Activated naive CD8-positive, alpha-beta T cell treated with anti-CD3 and anti-CD28 coated beads, Interleukin-2, amount 50 U/mL, for 24 hours (primary cell): Measurements from ENCODE around the gene LRP1B.
"Not testable (repeated sequence)": the region's sequence is repeated elsewhere in the genome, so short reads cannot be mapped to it uniquely, and the experiment has no call there.

ENCODE experiments used
- ATAC-seq: fragments of 150-1000 bp; cut with Tn5 transposase; one replicate; pipeline ENCODE4 v1.10.0; 2021
- DNase-seq: peaks from one replicate; pipeline ENCODE4 v3.0.0; 2021
- H3K27ac Mint-ChIP-seq: one replicate; pipeline ENCODE4 v1.8.0; 2021; ENCODE audit warnings: mild to moderate bottlenecking, mixed read lengths
- H3K27me3 Mint-ChIP-seq: one replicate; pipeline ENCODE4 v1.8.0; 2021; ENCODE audit warnings: mixed read lengths
- H3K36me3 Mint-ChIP-seq: one replicate; pipeline ENCODE4 v1.8.0; 2021; ENCODE audit warnings: low read depth, mixed read lengths
- H3K4me1 Mint-ChIP-seq: one replicate; pipeline ENCODE4 v1.8.0; 2021; ENCODE audit warnings: mixed read lengths
- H3K4me3 Mint-ChIP-seq: one replicate; pipeline ENCODE4 v1.8.0; 2021; ENCODE audit warnings: mild to moderate bottlenecking, moderate library complexity, mixed read lengths
- H3K9me3 Mint-ChIP-seq: one replicate; pipeline ENCODE4 v1.8.0; 2021; ENCODE audit warnings: mixed read lengths

The LRP1B gene

DNA sequence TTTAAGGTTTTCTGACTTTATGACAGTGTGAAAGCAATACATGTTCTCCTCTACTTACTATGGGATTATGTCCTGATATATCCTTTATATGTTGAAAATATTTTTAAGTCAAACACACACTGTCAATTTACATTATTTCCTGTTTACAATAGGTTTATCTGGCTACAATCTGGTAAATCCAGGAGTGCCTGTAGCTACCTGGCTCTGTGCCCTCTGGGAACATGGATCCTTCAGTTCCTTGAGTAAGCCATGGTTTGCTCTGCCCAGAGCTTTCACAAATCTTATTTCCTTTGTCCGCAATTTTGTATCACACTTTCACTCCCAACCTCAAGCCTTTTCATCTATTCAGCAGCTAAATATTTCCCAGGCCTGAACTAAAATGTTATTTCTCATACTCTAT is 1768.5 kb downstream of the LRP1B start:
- Mint-ChIP-seq H3K36me3 (no peaks in the 10 kb centered on the region), H3K27ac (no peak overlapping the region), H3K9me3 (peaks cover 8% of the 10 kb centered on the region), H3K27me3 (no peaks in the 10 kb centered on the region), H3K4me1 (no peaks in the 10 kb centered on the region), H3K4me3 (no peak overlapping the region)
- no peak for ATAC-seq
- DNase-seq: no peak

GRCh38 chr2:140359056-140359771 is 1771.6 kb downstream of the LRP1B start:
- H3K4me1 Mint-ChIP-seq: no peaks in the 10 kb centered on the region
- no peaks in the 10 kb centered on the region for H3K36me3 Mint-ChIP-seq
- no peaks in the 10 kb centered on the region for H3K9me3 Mint-ChIP-seq
- H3K27me3 Mint-ChIP-seq: no peaks in the 10 kb centered on the region
- H3K4me3 Mint-ChIP-seq: no peak overlapping the region
- DNase-seq (no peak), ATAC-seq (no peak)
- H3K27ac Mint-ChIP-seq: no peak overlapping the region

DNA sequence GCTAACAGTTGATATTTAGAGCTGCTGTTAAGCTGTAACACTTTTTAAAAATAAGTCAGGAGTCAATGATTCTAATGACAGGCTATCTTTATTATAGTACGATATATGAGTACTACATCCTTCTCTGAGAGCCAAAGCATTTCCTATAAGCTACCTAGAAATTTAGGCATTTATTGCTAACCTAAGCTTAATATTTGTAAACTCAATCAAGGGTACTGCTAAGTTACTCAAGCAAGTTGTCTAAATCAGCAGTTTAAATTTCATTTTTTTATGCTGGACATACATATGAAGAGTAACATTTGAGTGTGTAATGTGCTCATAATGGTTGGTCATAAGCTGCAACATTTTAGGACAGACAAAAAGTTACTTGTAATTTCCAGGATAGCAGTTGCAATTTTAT is 1774.1 kb downstream of the LRP1B start:
- no peaks in the 10 kb centered on the region for H3K36me3 Mint-ChIP-seq
- DNase-seq (no peak), ATAC-seq (no peak)
- H3K27me3 Mint-ChIP-seq: no peaks in the 10 kb centered on the region
- H3K9me3 Mint-ChIP-seq: peaks cover 3% of the 10 kb centered on the region
- no peaks in the 10 kb centered on the region for H3K4me1 Mint-ChIP-seq
- H3K4me3 Mint-ChIP-seq: no peak overlapping the region
- H3K27ac Mint-ChIP-seq: no peak overlapping the region

DNA sequence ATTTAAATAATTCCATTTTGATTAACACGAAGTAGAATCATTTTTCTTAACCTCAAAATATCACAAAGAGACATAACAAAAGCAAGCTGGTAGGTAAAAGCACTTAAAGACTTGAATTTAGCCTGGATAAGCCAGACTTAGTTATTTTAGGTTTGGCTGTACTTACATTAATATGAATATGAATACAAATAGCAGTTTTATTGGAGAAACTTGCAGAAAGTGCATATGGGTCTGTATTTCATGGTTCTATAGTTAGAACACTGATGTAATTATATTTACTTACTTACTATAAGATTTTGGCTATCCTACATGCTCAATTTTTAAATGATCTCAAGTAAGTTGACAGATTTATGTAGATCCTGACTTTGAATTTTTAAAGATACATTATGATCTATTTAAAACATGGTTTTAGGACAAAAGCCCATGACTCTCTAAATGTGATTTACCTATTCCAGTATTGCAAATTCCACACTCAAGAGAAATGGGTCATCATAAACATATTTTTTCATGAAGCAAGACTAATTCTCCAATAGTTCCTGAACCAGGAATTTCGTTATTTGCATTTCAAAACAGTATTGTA is 1775.2 kb downstream of the LRP1B start:
- Mint-ChIP-seq H3K36me3 (no peaks in the 10 kb centered on the region), H3K9me3 (peaks cover 3% of the 10 kb centered on the region), H3K27ac (no peak overlapping the region), H3K4me1 (no peaks in the 10 kb centered on the region), H3K27me3 (no peaks in the 10 kb centered on the region), H3K4me3 (no peak overlapping the region)
- DNase-seq (no peak), ATAC-seq (no peak)

- no peaks in the 10 kb centered on the region for H3K27me3 Mint-ChIP-seq
- ATAC-seq (no peak), DNase-seq (no peak)
- H3K4me1 Mint-ChIP-seq: no peaks in the 10 kb centered on the region
- H3K27ac Mint-ChIP-seq: no peak overlapping the region
- peaks cover 3% of the 10 kb centered on the region for H3K9me3 Mint-ChIP-seq
- H3K4me3 Mint-ChIP-seq: no peak overlapping the region
- no peaks in the 10 kb centered on the region for H3K36me3 Mint-ChIP-seq
Observed at GRCh38 chr2:140354544-140354943, 1776.3 kb downstream of the LRP1B start.

DNA sequence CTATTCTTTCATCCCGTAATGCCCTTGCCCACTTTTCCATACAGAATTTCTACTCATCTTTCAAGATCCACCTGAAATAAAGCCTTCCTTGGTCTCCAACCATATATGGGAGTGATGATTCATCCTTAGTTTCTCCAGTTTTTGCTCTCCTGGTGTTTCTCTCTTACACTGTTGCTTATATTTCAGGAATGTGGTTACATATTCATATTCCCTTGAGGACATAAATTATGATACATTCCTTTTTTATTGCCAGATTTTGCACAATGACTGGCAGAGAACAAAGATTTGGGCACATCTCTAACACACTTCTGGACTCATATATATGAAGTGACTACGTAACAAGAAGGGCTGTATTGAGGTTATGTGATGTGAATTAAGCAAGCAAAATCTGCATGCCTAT is 1777.3 kb downstream of the LRP1B start:
- Mint-ChIP-seq H3K27me3 (no peaks in the 10 kb centered on the region), H3K4me3 (no peak overlapping the region), H3K27ac (no peak overlapping the region), H3K36me3 (no peaks in the 10 kb centered on the region), H3K4me1 (no peaks in the 10 kb centered on the region), H3K9me3 (peaks cover 3% of the 10 kb centered on the region)
- ATAC-seq: no peak
- DNase-seq: no peak

DNA sequence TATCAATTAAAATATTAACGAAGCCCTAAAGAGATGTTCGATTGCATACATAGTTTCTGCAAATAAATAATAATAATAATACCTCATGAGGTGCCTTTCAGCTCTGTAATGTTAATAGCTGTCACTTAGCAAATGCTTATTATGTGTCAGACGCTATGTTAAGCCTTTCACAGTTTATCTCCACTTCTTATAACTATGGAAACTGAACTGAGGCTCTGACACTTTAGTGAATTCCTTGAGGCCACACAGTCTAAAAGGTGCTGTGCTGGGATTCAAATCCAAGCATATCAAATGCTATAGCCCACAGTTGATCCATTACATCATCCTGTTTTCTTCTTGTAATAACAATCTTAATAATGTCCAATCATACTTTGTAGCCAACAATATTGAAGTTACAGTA is 1779.1 kb downstream of the LRP1B start:
- no peak overlapping the region for H3K4me3 Mint-ChIP-seq
- ATAC-seq: no peak
- no peak overlapping the region for H3K27ac Mint-ChIP-seq
- no peaks in the 10 kb centered on the region for H3K27me3 Mint-ChIP-seq
- no peaks in the 10 kb centered on the region for H3K4me1 Mint-ChIP-seq
- H3K36me3 Mint-ChIP-seq: no peaks in the 10 kb centered on the region
- peaks cover 3% of the 10 kb centered on the region for H3K9me3 Mint-ChIP-seq
- DNase-seq: no peak

DNA sequence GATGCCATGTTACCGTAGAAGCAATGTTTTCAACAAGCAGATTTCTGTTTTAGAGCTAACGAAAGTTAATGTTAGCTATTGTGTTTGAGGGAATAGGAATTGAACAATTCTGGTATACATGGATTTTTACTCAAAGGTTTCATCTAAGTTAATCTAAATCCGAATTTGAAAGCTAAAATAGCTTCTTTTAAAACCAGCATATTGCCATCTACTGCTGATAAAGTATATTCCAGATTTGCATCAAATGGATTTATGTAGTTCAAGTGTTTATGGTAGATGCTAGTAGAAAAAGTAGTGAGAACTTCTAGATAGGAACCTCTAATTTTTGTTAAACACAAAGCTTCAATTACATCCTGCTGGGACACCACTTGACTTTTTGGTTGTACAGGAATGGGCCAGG is 1781.1 kb downstream of the LRP1B start:
- Mint-ChIP-seq H3K4me3 (no peak overlapping the region), H3K27ac (no peak overlapping the region), H3K36me3 (no peaks in the 10 kb centered on the region), H3K27me3 (no peaks in the 10 kb centered on the region), H3K9me3 (peaks cover 7% of the 10 kb centered on the region), H3K4me1 (no peaks in the 10 kb centered on the region)
- no peak for DNase-seq
- no peak for ATAC-seq

- Mint-ChIP-seq H3K36me3 (no peaks in the 10 kb centered on the region), H3K27me3 (no peaks in the 10 kb centered on the region), H3K4me1 (no peaks in the 10 kb centered on the region), H3K27ac (no peak overlapping the region), H3K9me3 (peaks cover 4% of the 10 kb centered on the region), H3K4me3 (no peak overlapping the region)
- DNase-seq (no peak), ATAC-seq (no peak)
Observed at GRCh38 chr2:140348826-140349225, 1782.0 kb downstream of the LRP1B start.

DNA sequence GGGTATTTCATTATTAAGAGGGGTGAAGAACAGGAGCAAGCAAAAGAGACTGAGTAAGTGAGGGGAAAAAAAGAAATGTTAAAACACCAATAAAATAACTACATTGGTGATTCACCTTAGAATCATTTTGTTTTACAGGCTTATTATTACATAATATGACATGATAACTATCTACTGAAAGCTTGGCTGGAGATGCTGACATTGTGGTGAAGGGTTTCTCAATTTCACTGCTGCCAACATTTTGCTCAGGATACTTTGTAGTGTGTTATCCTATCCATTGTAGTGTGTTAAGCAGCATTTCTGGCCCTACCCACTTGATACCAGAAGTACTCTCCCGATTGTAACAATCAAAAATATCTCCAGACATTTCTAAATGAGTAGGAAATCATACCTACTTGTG is 1786.0 kb downstream of the LRP1B start:
- DNase-seq: no peak

GRCh38 chr2:140344266-140344665 is 1786.5 kb downstream of the LRP1B start:
- H3K27ac Mint-ChIP-seq, H3K4me1 Mint-ChIP-seq, ATAC-seq, H3K27me3 Mint-ChIP-seq, H3K4me3 Mint-ChIP-seq, H3K36me3 Mint-ChIP-seq, H3K9me3 Mint-ChIP-seq, DNase-seq: not testable (repeated sequence)

More for the DNA sequence above, 1786.0 kb downstream of the LRP1B start:
- H3K27me3 Mint-ChIP-seq: no peaks in the 10 kb centered on the region
- no peak overlapping the region for H3K4me3 Mint-ChIP-seq
- no peak overlapping the region for H3K27ac Mint-ChIP-seq
- no peak for ATAC-seq
- H3K4me1 Mint-ChIP-seq: no peaks in the 10 kb centered on the region
- peaks cover 4% of the 10 kb centered on the region for H3K9me3 Mint-ChIP-seq
- H3K36me3 Mint-ChIP-seq: no peaks in the 10 kb centered on the region

DNA sequence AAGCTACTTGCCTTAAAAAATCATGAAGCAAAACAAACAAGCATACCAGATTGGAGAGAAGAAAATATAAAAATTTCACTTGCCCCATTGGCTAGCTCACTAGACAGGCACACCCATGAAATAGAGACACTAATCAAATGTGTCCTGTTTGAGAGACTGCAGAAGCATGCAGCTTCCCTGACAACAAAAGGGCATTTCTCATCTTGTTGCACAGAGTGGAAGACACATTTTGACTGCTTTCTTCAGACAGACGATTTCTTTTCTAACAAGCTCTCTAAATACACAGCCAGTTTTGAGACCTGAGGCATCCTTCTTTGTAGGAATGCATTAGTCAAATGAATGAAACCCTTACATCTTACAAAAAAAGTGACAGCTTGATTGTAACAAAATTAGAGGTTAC is 1792.0 kb downstream of the LRP1B start:
- no peak for ATAC-seq
- Mint-ChIP-seq H3K4me3 (no peak overlapping the region), H3K36me3 (no peaks in the 10 kb centered on the region), H3K9me3 (peaks cover 8% of the 10 kb centered on the region), H3K4me1 (no peaks in the 10 kb centered on the region), H3K27ac (no peak overlapping the region), H3K27me3 (no peaks in the 10 kb centered on the region)
- DNase-seq: no peak

DNA sequence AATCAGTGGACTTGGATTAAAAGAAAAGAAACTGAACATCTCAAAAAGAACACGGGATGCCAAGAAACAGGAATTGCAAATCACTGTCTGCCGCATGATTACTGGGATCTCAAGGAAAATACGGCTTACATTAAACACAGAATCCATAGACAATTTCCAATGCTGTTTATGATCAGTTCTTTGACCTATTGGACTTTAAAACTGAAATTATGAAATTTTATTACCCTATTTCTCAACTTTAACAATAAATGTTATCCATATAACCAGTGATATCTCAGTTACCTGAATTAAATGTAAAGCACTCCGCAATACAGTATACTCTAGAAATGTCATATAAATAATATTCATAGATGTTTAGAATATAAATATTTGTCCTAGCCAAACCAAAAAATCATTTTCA is 1793.8 kb downstream of the LRP1B start:
- H3K27ac Mint-ChIP-seq: no peak overlapping the region
- no peak for ATAC-seq
- peaks cover 8% of the 10 kb centered on the region for H3K9me3 Mint-ChIP-seq
- no peak overlapping the region for H3K4me3 Mint-ChIP-seq
- H3K4me1 Mint-ChIP-seq: no peaks in the 10 kb centered on the region
- no peaks in the 10 kb centered on the region for H3K36me3 Mint-ChIP-seq
- DNase-seq: no peak
- no peaks in the 10 kb centered on the region for H3K27me3 Mint-ChIP-seq

- no peak for ATAC-seq
- DNase-seq: no peak
- Mint-ChIP-seq H3K36me3 (no peaks in the 10 kb centered on the region), H3K27ac (no peak overlapping the region), H3K27me3 (no peaks in the 10 kb centered on the region), H3K9me3 (peaks cover 4% of the 10 kb centered on the region), H3K4me1 (no peaks in the 10 kb centered on the region), H3K4me3 (no peak overlapping the region)
Observed at GRCh38 chr2:140316345-140316744, 1814.5 kb downstream of the LRP1B start.

DNA sequence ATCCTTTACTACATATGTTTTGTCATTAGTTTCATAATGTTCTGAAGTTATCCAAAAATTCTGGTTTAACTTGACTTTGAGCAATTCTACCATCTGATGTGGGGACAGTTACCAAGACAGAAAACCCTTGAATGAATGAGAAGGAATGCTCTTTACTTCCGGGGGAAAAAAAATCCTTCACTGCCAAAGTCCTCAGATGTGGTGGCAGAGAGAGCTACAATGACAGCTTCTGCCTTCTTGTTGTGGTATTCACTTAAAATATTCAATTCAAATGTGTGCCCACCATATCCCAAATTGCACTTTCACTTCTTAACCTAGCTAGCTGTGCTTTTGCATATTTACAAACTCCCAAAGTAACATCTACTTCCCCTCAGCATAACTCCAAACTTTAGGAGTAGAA is 1818.9 kb downstream of the LRP1B start:
- H3K27me3 Mint-ChIP-seq: no peaks in the 10 kb centered on the region
- H3K27ac Mint-ChIP-seq: no peak overlapping the region
- no peaks in the 10 kb centered on the region for H3K9me3 Mint-ChIP-seq
- H3K4me1 Mint-ChIP-seq: no peaks in the 10 kb centered on the region
- ATAC-seq: no peak
- DNase-seq: no peak
- no peak overlapping the region for H3K4me3 Mint-ChIP-seq
- no peaks in the 10 kb centered on the region for H3K36me3 Mint-ChIP-seq

DNA sequence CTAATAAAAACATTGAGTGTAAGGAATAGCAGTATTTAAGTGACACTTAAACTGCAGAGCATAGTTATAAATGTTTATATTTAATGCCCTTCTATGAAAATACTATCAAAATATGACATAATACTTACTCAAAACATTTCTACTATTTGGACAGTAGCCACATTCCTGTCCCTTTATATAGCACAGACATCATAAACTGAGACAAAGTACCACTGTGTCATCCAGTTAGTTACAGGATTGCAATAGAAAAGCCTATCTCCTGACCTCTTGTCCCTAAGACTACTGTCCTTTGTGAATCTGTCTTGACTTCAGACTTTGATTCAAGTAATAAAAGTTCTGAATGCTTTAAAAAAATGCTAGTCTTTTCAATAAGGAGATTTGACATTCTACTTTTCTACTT is 1822.1 kb downstream of the LRP1B start:
- Mint-ChIP-seq H3K27ac (no peak overlapping the region), H3K36me3 (no peaks in the 10 kb centered on the region), H3K4me1 (no peaks in the 10 kb centered on the region), H3K27me3 (no peaks in the 10 kb centered on the region), H3K4me3 (no peak overlapping the region), H3K9me3 (peaks cover 8% of the 10 kb centered on the region)
- no peak for ATAC-seq
- DNase-seq: no peak
